Dedifferentiated amniotic fluid mesenchymal stem cell (primary cell): ENCODE results near the gene HES2.
"Not testable (repeated sequence)": the region's sequence is repeated elsewhere in the genome, so short reads cannot be mapped to it uniquely, and the experiment has no call there.

Experiments
- DNase-seq: peaks from one replicate; pipeline ENCODE4 v3.0.0-alpha.2; 2016; ENCODE audit errors: extremely low spot score

HES2 gene, protein sequence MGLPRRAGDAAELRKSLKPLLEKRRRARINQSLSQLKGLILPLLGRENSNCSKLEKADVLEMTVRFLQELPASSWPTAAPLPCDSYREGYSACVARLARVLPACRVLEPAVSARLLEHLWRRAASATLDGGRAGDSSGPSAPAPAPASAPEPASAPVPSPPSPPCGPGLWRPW

DNA sequence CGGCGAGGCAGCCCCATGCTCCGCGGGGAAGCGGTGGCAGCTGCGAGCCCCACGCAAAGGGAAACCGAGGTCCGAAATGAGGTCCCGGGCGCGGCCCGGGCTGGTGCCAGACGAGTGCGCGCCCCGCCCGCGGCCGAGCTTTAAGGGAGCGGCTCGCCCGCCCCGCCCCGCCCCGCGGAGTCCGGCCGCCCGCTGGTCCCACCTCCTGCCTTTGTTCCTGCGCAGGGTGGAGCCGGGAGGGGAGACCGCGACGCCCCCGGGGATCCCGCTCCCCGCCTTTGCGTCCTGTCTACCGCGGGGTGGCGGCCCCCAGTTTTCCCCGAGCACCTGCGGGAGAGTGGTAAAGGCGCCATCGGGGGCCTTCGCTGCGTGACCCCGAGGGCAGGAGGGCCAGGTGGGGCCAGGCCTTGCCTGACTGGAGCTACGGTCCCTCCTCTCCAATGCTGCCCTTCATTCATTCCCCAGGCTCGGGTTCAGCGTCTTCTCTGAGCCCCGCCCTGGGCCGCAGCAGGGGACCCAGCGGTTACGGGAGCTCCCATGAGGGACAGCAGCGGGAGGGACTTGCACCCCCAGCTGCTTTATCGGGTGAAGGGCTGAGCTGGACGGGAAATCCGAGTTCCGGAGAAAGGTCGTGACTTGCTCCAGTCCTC is at the start of gene HES2:
HES2 (minus strand) TSS at position 116 of the 650 bp plus-strand sequence; CDS start at position 17, 99 bp downstream.
- DNase-seq = no peak

DNA sequence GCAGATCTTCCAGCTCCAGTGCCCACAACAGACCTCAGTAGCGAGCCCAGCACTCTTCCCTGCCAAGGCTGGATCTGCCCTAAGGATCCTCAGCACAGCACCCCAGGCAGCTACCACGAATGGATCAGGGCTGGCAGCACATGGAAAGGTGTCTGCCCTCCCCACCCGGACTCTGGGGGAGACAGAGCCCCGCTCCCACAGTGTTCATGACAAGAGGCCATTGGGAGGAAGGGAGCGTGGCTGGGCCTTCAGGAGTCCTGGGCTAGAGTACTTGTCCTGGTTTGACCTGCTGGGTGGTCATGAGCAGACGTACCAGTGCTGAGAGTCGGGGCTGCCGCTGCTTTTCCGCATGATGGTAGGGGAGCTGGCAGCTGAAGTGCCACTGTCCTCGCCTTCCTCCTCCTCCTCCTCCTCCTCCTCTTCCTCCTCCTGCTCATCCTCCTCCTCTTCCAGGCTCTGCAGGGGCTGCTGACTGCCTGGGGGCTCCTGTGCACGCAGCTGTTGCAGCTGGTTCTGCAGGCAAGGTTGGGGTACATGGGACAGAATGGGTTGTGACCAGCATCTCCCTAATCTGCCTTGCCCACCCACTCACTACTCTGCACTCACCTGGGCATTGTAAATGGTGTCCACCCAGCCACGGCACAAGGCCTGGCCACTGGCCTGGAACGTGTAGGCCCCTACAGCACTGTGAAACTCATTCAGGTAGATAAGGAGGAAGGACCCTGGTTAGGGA is 49.2 kb upstream of the HES2 start:
- no peak for DNase-seq

DNA sequence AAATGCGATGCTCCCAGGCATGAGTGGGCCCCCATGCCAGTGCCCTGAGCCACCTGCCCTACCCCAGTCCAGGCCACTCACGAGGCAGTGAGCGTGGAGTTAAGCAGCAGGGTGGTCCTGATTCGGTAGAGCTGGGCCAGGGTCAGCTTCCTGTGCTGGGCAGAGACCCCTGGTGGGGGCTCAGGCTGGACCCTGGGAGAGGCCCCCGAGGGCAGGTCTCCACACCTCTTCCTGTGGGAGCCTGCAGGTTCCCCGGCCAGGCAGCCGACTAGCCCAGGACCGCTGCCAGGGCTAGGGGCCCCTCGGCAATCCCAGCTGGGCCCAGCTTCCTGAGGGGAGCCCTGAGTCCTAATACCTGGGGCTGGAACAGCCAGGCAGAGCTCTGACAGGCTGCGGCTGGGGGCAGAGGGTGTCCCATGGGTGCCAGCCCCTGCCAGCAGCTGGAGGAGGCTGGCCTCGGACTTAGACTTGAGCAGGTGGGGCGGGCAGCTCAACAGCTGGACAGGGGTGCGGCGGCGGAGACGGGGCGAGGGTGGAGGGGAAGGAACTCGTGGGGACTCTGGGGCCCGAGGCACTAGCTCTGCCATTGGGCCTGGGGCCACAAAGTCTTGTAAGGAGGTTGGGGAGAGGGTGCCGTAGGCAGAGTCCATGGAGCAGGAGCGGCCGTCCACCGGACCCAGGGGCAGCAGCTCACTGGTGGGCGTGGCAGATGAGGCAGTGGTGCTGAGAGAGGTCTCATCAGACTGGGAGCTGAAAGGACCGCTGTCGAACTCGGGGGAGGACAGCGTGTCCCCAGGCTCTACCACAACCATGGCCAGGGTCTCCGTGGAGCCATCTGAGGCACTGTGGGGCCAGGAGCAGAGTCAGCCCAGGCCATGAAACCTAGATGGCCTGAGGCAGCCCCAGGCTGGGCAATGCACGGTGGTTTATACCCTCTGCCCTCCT is 48.3 kb upstream of the HES2 start:
- no peak for DNase-seq

DNA sequence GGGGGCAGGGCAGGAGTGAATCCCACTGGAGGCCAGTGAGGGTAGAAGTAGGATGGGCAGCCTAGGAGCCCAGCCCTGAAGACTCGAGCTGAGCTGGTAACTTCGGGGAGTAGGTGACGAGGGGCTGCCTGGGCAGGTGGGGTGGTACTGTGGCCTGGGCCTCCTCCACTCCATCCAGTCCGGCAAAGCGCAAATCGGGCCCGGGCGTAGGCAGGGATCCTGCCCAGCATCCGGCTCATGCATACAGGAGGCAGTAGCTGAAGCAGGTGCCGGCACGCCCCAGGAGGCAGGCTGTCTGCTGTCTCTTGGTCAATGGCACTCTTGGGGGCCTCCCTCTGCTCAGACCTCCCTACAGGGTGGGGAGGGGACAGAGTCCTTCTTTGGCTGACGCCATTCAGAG is 47.5 kb upstream of the HES2 start:
- DNase-seq = no peak

DNA sequence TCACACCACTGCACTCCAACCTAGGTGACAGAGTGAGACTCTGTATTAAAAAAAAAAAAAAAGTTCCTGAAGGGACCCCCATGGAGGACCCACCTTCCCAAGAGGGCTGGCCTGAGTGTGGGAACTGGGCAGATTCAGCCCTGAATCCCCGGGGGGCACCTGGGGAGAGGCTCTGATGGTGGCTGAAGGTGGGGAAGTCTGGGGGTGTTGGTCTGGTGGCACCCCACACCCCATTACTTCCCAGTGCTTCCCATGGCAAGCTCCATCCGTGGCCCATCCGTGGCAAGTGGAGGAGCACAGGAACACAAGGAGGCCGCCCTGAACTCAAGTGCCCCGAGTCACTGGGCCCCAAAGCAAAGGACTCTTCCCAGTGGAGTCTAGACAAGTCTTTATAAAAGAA is 47.0 kb upstream of the HES2 start:
- no peak for DNase-seq

DNA sequence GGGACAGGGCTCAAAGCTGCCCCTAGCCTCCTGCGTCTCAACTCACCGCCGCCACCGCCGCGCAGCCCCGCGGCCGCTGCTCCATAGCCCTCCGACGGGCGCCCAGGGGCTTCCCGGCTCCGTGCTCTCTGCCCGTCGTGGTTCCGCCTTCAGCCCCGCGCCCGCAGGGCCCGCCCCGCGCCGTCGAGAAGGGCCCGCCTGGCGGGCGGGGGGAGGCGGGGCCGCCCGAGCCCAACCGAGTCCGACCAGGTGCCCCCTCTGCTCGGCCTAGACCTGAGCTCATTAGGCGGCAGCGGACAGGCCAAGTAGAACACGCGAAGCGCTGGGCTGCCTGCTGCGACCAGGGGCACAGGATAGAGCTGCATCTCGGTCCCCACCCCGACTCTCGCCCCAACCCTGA is 46.3 kb upstream of the HES2 start, which contains the start of gene TNFRSF25:
TNFRSF25 (minus strand) TSS at position 151 of the 400 bp plus-strand sequence; CDS start at position 85, 66 bp downstream.
- no peak for DNase-seq

DNA sequence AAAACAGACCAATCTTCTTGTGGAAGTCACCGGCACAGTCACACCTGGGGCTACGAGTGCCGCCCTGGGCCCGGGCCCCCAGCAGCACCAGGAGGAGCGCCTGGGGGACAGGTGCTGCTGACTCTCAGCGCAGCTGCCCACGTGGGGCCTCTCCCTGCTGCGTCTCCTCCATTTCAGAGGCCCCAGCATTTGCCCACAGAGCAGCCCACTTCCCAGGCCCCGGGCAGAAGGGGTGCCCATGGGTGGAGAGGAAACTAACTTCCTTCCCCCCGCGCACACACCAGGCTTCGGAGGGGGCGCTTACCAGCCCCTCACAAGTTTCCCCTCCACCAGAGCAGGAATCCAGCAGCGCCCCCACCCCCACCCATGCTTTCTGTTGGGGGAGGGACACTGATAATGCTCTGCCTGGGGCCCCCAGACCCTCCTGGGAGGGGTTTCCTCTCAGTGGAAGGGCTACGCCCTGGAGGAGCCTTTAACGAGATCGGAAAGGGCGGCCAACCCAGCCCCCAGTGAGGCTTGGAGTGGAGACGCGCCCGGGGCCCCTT is 45.8 kb upstream of the HES2 start:
- no peak for DNase-seq

DNA sequence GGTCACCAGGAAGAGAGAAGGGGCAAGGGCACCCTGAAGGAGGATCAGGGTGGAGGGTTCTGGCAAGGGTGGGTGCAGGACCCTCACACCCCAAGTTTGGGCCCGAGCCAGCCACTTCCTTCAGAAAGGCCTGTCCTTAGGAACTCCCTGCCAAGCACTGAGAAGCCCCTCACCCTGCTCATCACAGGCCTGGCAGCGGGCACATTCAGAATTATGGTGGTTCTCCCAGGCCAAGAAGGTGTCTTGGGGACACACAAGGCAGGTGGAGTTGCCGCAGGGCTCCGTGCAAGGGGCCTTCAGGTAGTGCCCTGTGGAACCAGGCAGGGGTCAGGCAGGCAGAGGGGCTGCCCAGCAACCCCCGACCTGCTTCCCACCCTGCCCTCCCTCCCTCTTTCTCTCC is 45.2 kb upstream of the HES2 start:
- DNase-seq = no peak

DNA sequence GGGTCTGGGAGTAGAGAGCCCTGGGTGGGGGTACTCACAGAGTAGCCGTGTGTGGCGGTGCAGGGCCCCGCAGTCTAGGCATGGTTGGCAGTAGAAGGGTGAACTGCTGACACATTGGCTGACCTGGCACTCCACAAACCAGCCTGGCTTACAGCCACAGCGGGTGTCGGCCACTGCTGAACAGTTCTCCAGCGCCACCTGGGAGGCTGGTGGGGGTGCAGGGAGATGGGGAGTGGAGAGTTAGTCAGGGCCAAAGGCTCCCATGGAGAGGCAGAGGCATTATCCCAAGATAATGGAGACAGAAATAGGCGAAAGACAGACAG is 44.8 kb upstream of the HES2 start:
- no peak for DNase-seq

DNA sequence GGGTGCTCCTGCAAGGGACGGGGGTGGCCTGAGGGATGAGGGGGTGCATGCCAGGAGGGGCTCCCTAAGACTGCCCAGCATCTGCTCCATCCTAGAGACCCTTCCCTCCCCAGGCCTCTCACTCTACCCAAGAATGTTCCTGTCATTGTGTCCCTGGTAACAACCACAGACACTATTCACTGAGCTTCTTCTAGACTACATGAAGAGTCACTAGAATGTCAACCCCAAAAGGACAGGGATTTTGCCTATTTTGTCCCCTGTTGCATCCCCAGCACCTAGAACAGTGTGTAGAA is 43.3 kb upstream of the HES2 start:
- DNase-seq = no peak

DNA sequence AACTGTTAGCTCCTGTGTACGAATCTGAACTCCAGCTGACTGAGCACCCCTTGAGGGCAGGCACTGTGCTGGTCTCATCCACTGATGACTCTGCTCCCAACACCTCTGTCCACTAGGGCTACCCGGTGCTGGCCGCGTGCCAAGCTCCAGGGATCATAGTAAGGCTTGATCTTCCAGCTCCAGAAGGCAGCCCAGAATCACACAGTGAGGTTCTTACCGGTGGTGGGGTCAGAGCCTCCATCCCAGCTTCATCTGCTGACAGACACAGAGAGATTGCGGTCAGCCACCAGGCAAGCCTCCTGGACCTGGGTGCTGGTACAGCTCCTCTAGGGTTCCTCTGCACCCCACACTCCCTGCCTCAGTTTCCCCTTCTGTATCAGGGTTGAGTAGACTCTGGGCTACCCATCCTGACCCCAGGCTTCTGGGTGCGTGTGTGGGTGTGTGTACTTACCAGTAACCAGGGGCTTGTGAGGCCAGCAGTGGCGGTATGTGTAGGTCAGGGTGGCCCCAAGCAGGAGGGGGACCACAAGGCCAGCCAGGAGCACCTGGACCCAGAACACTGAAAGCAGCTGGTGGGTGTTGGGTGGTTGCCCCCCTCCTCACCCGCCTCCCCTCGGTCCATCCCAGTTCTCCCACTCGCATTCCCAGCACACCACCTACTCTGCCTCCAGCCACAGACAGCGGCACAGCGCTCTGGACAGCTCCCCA is 42.8 kb upstream of the HES2 start:
- no peak for DNase-seq

DNA sequence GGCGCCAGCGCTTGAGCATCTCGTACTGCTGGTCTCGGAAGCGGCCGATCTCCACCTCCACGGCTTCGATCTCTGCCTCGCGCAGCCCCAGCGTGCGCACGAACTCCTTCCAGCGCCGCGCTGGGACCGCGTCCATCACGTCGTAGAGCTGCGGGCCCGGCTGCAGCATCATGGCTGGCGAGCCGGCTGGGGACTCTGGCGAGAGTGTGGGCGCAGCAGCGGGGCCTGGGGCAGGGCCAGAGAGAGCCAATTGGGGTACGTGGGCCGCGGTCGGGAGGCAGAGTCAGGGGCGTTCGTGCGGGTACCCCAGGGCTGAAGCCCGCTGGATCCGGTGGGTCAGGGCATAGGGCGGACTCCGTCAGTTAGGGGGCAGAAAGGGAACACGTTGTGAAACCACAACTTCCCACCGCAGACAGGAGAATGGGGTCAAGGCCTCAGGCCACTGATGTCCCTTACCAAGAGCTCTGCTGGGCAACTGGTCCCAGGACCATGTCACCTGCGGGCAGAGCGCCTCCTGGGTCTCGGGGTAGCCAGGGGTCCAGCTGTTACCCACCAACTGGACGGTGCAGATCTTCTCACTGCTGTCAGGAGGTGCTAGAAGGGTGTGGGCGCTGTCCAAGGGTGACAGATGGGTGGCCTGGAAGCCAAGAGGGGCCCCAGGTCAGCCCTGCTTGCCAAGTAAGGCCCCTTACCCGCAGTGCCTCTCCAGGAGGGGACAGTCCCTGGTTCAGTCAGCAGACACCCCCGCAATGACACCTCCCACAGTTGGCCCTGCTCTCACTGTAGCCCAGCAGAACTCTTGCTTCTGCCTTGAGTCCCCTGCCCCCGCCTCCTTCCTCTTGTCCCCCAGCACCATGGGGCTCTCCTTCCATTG is 42.1 kb upstream of the HES2 start:
- no peak for DNase-seq

DNA sequence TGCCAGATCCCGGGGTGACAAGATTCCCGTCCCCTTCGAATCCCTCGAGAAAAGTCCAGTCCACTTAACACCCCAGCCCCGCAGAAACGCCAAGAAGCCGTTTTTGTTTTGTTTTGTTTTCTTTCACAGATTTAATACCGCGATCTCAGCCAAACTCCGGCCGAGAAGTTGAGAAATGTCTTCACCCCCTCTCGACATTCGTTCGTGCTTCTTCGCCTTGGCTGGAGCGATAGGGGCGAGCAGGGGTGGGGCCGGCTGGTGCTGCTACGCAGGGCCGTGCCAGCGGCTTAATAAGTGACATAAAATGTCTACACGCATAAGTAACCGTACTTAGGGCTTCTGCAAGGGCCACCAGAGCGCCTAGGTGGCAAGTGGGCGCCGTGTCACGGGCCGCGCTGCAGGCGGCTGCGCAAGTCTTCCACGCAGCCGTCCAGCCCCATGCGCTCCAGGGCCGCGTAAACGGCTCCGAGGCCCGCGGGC is 41.4 kb upstream of the HES2 start:
- no peak for DNase-seq

DNA sequence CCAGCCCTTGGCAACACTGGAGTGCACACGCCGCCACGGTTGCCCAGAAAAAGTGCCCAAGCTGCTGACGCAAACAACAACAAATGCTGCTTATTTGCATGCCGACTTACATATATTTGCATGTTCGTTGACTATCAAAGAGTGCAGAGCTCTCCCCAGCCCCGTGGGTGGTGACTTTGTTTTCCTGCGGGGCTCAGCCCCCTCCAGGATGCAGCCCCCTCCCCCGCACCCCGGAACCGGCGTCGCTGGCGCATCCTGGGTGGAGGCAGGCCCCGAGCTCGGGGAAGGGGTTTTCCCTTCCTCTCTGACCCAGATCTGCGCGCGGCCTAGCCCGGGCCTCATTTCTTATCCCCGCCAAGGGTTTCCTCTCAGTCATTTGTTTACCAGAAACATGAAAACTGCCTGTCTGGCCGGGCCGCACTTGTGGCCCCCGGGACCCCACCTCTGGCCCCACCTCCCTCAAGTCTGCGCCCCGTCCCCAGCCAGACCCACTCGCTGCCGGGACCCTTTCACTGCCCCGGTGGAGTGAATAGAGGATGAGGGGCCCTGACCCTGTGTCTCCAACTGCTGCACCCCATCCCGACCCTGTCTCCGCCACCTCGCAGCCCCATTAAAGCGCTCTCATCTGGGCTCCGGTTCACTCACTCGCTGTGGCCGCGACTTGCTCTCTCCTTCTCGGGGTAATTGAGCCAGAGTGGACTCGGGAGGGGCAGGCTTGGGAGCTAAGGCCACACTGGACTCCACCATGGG is 40.8 kb upstream of the HES2 start:
- DNase-seq = no peak

DNA sequence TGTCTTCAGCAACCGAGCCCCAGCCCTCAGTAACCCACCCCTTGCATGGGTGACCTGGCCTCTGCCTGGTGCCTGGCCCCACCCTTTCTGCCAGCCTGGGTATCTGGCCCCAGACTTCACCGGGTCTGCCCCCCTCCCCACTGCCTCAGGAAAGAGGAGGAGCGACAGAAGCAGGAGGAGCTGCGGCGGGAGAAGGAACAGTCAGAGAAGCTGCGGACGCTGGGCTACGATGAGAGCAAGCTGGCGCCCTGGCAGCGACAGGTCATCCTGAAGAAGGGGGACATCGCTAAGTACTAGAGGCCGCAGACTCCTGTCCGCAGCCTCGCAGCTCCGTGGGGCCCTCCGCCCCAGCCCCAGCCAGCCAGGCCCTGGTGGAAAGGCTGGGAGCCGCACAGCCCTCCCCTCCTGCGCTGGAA is 40.1 kb upstream of the HES2 start:
- DNase-seq = no peak

DNA sequence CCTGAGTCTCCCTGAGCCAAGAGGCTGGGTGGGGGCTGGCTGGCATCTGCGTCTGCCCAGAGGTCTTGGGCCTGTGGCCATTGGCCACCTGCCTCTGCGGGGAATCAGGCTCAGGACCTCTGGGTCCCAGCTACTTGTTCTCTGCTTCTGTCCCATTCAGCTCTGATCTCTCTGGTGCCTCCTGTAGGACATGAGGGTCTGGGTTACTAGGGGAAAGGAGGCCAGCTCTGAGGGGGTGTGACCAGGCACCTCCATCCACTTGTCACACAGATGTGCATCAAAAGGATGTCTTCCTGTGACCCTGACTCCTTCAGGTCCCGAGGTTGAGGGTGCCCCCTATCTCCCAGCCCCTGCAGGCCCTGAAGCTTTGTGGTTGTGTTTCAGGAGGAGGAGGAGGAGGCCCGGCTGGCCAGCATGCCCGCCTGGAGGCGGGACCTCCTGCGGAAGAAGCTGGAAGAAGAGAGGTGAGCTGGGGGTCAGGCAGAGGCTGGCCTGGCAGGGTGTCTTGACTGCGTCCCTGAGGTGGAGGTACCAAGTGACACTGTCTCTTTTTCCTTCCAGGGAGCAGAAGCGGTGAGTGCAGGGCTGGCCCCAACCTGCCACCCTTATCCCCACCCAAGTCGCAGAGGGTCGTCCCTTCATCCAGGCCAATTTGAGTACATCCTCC is 37.2 kb upstream of the HES2 start:
- no peak for DNase-seq

DNA sequence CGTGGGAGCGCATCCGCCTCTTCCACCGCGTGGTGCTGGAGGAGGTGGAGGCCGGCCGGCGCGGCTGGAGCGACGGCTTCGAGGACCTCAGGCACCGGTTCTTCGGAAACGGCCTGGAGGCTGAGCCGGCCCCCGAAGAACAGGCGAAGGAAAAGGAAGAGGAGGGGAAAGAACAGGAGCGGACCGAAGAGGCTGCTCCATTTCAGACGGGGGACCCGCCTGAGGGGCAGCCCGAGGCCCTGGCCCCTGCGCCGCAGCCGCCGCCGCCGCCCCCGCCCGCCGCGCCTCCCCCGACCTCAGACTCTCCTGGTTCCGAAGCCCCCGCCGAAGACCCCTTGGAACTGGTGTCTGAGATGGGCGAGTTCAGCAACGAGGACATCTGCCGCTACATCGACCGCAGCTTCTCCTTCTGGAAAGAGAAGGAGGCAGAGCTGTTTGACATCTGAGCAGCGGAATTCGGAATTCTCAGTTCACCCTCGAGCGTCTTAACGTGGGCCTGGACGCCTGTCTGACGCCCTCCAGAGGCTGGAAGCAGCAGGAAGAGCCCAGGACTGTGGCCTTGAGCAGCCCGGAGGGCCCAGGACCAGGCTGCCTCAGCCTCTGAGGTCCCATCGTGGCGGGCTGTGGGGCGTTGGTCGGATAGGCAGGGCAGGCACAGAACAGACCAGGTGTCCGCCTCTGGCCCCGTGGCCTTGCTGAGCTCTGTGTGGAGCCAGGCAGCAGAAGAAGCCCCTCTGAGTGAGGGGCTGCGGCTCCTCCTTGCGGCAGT is 36.2 kb upstream of the HES2 start:
- not testable (repeated sequence) for DNase-seq
